HG03039 (cell line): ENCODE measurements around the gene E2F4.

ENCODE experiments used
- ATAC-seq: cut with Tn5 transposase; IDR thresholded peaks from one replicate; pipeline ENCODE4 v1.9.1; 2021; ENCODE audit warnings: mild to moderate bottlenecking, moderate library complexity; ENCODE audit not compliant: unreplicated experiment

Gene E2F4

GRCh38 chr16:67230809-67231660 is 39.1 kb downstream of the E2F4 start:
- ATAC-seq: no peak

GRCh38 chr16:67233596-67233995 is 41.6 kb downstream of the E2F4 start:
- no peak for ATAC-seq

- ATAC-seq: no peak
These were observed 42.2 kb downstream of the E2F4 start for GRCh38 chr16:67234180-67234597.

- no peak for ATAC-seq
These were observed 44.0 kb downstream of the E2F4 start for GRCh38 chr16:67235816-67236562.

- no peak for ATAC-seq
These were observed 44.8 kb downstream of the E2F4 start for GRCh38 chr16:67236563-67237395.

- ATAC-seq: no peak
These were observed 45.7 kb downstream of the E2F4 start for GRCh38 chr16:67237396-67238277.

- ATAC-seq: no peak
These were observed 46.3 kb downstream of the E2F4 start for GRCh38 chr16:67238278-67238575.

- no peak for ATAC-seq
These were observed 47.0 kb downstream of the E2F4 start for GRCh38 chr16:67238806-67239470.

- ATAC-seq: no peak
These were observed 48.6 kb downstream of the E2F4 start for GRCh38 chr16:67240506-67240905.

- ATAC-seq: no peak
These were observed 49.3 kb downstream of the E2F4 start for GRCh38 chr16:67241008-67241900.

- ATAC-seq: no peak
These were observed 50.3 kb downstream of the E2F4 start for GRCh38 chr16:67242138-67242730.

GRCh38 chr16:67243481-67243880 is 51.5 kb downstream of the E2F4 start:
- ATAC-seq: no peak

- ATAC-seq: peak; percentile 35
These were observed 52.6 kb downstream of the E2F4 start for GRCh38 chr16:67244387-67245185.

- ATAC-seq: no peak
These were observed 53.2 kb downstream of the E2F4 start for GRCh38 chr16:67245186-67245585.

GRCh38 chr16:67245674-67246080 is 53.7 kb downstream of the E2F4 start:
- no peak for ATAC-seq

- peak; percentile 9 for ATAC-seq
These were observed 54.3 kb downstream of the E2F4 start for GRCh38 chr16:67246081-67246755.

- ATAC-seq: no peak
These were observed 54.8 kb downstream of the E2F4 start for GRCh38 chr16:67246756-67247191.
